ENCODE measurements around the gene PTTG2. TPM values are rescaled to one million over a fixed set of nuclear protein-coding genes. Genes with fewer than 3 reads are reported as not detected.

Gene PTTG2
- total and polyA plus RNA-seq, 2 of the 4 experiments (the other 2 are of a cell fraction), result not detected

DNA sequence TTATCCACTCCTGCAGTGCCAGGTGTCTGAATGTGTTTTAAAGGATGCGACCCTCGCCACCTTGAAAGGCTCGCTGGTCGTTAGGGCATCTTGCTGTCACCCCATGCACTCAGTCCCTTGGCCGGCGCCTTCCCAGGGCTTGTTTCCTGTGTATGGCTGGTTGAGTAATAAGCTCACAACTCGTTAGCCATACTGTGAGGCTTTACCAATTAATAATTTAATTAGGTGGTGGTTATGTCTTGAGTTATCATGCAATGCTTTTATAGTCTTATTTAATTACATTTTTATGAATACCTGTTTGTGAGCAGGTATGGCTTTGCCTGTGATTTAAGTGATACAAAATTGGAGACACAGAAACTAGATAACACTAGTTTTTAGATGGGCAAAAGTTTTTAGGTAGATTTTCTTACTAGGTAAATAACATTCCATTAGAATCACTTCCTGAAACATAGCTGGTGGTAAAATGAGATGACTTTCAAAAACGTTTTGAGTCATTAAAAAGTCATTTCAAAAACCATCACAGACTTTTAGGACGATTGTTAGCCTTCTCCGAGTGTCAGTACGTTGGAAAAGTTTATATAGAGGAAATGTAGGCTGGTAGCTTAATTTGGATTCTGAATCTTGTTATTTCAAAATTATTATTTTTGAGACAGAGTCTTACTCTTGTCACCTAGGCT, 18.2 kb downstream of the PTTG2 start (continued):
- TF ChIP-seq BHLHE40 (IDR thresholded peaks at IDR 0.05; ENCODE audit: low read depth, low read length) (no peak), CHD1 (IDR thresholded peaks at IDR 0.05; ENCODE audit: low read depth, low read length) (no peak)

DNA sequence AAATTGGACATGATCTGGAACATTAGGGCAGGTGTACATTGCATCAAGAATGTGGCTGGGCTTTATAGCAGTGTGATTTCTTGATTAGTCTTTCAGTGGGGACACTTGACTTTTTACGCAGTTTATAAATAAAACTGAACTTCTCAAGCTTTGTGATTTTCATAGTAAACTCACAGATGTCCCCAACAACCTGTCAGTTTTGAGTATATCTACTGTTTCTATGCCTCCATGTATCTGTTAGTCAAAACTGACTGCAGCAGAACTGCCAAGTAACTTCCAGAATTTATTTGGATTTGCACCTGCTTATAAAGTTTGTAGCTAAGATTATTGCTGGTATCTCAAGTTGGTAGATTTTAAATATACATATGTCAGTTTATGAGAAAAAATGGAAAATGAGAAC, 20.0 kb downstream of the PTTG2 start:
- Histone ChIP-seq H2AK9ac (replicated peaks; ENCODE audit: low read depth, low read length, poor library complexity) (no peak overlapping the region), H2BK120ac (ENCODE audit: low read depth, low read length) (no peak overlapping the region), H3K14ac (replicated peaks; ENCODE audit: low read depth, low read length) (no peak overlapping the region), H2AK5ac (ENCODE audit: low read depth, low read length) (no peak overlapping the region), H4K8ac (ENCODE audit: low read depth in 2 of 2, low read length in 2 of 2) (no peak overlapping the region), H4K91ac (ENCODE audit: insufficient read depth, low read depth, low read length) (no peak overlapping the region), H3K4ac (ENCODE audit: low read depth, low read length) (no peak overlapping the region), H2AFZ (replicated peaks; ENCODE audit: low read length, poor library complexity) (no peak overlapping the region), H2BK15ac (ENCODE audit: low read depth, low read length) (no peak overlapping the region), H4K20me1 (ENCODE audit: insufficient read depth, low read length) (peaks cover 8% of the 10 kb centered on the region; the same call in 1 of the 2 replicates), H3K4me3 (ENCODE audit: insufficient read depth, low read depth, low read length) (no peak overlapping the region), H3K4me1 (ENCODE audit: control insufficient read depth, insufficient read depth, low read length) (peaks cover 10% of the 10 kb centered on the region), H3K18ac (ENCODE audit: low read depth, low read length) (no peak overlapping the region), H3K9ac (ENCODE audit: low read depth, low read length) (no peak overlapping the region), H3K9me1 (ENCODE audit: insufficient read depth, low read length) (peaks cover 15% of the 10 kb centered on the region), H2BK5ac (ENCODE audit: low read depth, low read length, poor library complexity, severe bottlenecking) (no peak overlapping the region), H3K27ac (ENCODE audit: insufficient read depth, low read length) (no peak overlapping the region), H3K36me3 (ENCODE audit: control insufficient read depth, insufficient read depth, low read length) (no peaks in the 10 kb centered on the region), H2BK20ac (ENCODE audit: low read depth, low read length) (no peak overlapping the region), H3K56ac (ENCODE audit: extremely low read depth, insufficient read depth, low read length) (no peak overlapping the region), H3K79me1 (ENCODE audit: low read depth in 1 of 2, low read length in 2 of 2) (peaks cover 16 to 44% of the 10 kb centered on the region in 2 experiments; a peak in 3 of 4 replicates), H3K23ac (ENCODE audit: low read depth, low read length) (no peak overlapping the region), H3K9me3 (ENCODE audit: control insufficient read depth, insufficient read depth, low read length) (no peaks in the 10 kb centered on the region), H3K4me2 (ENCODE audit: low read depth, low read length) (no peak overlapping the region), H3K27me3 (ENCODE audit: control insufficient read depth, insufficient read depth, low read length) (no peaks in the 10 kb centered on the region), H4K5ac (ENCODE audit: low read depth, low read length) (no peak overlapping the region)
- no CpG with 5 or more reads among the region's 1 CpG for WGBS, 2 experiments (ENCODE audit: extremely low coverage in 2 of 2, insufficient read length in 1 of 2)
- BruUV-seq (replicated peaks), result no TSS peak
- POLR2A ChIA-PET (ENCODE audit: unreplicated experiment), result no interaction called here
- intact Hi-C loops (cut with micrococcal nuclease) (no loop called here), in situ Hi-C loops (cut with MboI; ENCODE audit: low sequenced_read_pairs) (no loop called here), dilution Hi-C loops (cut with HindIII; ENCODE audit: low sequenced_read_pairs, unreplicated experiment) (no loop called here)
- TF ChIP-seq, protein P1, sequence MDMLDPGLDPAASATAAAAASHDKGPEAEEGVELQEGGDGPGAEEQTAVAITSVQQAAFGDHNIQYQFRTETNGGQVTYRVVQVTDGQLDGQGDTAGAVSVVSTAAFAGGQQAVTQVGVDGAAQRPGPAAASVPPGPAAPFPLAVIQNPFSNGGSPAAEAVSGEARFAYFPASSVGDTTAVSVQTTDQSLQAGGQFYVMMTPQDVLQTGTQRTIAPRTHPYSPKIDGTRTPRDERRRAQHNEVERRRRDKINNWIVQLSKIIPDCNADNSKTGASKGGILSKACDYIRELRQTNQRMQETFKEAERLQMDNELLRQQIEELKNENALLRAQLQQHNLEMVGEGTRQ (IDR thresholded peaks at IDR 0.05; ENCODE audit: low read depth, low read length), result no peak
- TF ChIP-seq NFE2L2 (IDR thresholded peaks at IDR 0.05; ENCODE audit: low read depth, low read length), result no peak
- TF ChIP-seq MAFK (IDR thresholded peaks at IDR 0.05; ENCODE audit: low read depth, low read length), result no peak
- DNase-seq, result no peak
- no peak for ATAC-seq (ENCODE audit: low read depth)
- CTCF ChIA-PET, result no interaction called here
